Breast epithelium (tissue), 4 donors: ENCODE results near the gene DNAJC3. TPM values are rescaled to one million over a fixed set of nuclear protein-coding genes. Genes with fewer than 3 reads are reported as not detected.
"Not testable (repeated sequence)": the region's sequence is repeated elsewhere in the genome, so short reads cannot be mapped to it uniquely, and the experiment has no call there.

ENCODE experiments used
- DNase-seq, 2 donors: peaks; one replicate each; pipeline ENCODE4 v3.0.0-alpha.2; 2019; ENCODE audit warnings: low spot score in 2 of 2
- H3K27ac ChIP-seq, 2 donors: fragments of 200-600 bp; sonication (generic) in 1 of 2; one replicate each; pipeline ENCODE4 v1.5.1; 2016 to 2019; ENCODE audit warnings: mild to moderate bottlenecking in 1 of 2
- H3K27me3 ChIP-seq, 2 donors: fragments of 200-600 bp; sonication (generic) in 1 of 2; one replicate each; pipeline versions ENCODE4 v1.5.1 to v1.6.0; 2017 to 2019; ENCODE audit warnings: control low read depth in 1 of 2, mild to moderate bottlenecking in 1 of 2
- H3K36me3 ChIP-seq: fragments of 200-600 bp; one replicate; pipeline ENCODE4 v1.5.1; 2019
- H3K4me1 ChIP-seq, 2 donors: fragments of 200-600 bp; sonication (generic); one replicate each; pipeline ENCODE4 v1.5.1; 2016 to 2019; ENCODE audit warnings: control low read depth in 1 of 2
- H3K4me3 ChIP-seq, 3 donors: fragments of 200-600 bp; sonication (generic); 1 replicate in 2 of 3; 2 replicates in 1 of 3; pipeline ENCODE4 v1.5.1; 2016 to 2019; ENCODE audit warnings: mild to moderate bottlenecking in 3 of 3, moderate library complexity in 2 of 3
- H3K9me3 ChIP-seq, 2 donors: fragments of 200-600 bp; sonication (generic) in 1 of 2; one replicate each; pipeline ENCODE4 v1.5.1; 2016 to 2019; ENCODE audit warnings: control low read depth in 1 of 2
- POLR2A ChIP-seq: fragments of 450-650 bp; IDR thresholded peaks from one replicate; pipeline ENCODE4 v1.6.1; 2016; ENCODE audit warnings: antibody characterized with exemption, mild to moderate bottlenecking, moderate library complexity
- POLR2AphosphoS5 ChIP-seq, 3 donors: sonication (generic); formaldehyde crosslinking; IDR thresholded peaks; one replicate each; pipeline ENCODE4 v1.6.1; 2017; ENCODE audit warnings: antibody characterized with exemption in 3 of 3
- intact Hi-C: fragments of 100-400 bp; cut with DNase I; formaldehyde crosslinking; loops from one replicate; pipeline ENCODE4 v1.15.1; 2023; ENCODE audit warnings: low total_unique reads
- total RNA-seq, 3 donors: library from RNA; depleted of rRNA; stranded (reverse); fragments of >200 nt; gene quantifications; one replicate each; pipeline ENCODE4 v1.1.0, GENCODE V29; 2016
- TF ChIP-seq, protein P1 (sequence below), 3 donors: fragments of 450-650 bp; IDR thresholded peaks; one replicate each; pipeline ENCODE4 v1.5.1; 2016 to 2017; ENCODE audit warnings: antibody characterized with exemption in 3 of 3, mild to moderate bottlenecking in 3 of 3, moderate library complexity in 3 of 3

DNAJC3 gene
- total RNA-seq, 3 donors from 2014 or later: 44.3 to 62.3 (median 60.3) TPM

DNA sequence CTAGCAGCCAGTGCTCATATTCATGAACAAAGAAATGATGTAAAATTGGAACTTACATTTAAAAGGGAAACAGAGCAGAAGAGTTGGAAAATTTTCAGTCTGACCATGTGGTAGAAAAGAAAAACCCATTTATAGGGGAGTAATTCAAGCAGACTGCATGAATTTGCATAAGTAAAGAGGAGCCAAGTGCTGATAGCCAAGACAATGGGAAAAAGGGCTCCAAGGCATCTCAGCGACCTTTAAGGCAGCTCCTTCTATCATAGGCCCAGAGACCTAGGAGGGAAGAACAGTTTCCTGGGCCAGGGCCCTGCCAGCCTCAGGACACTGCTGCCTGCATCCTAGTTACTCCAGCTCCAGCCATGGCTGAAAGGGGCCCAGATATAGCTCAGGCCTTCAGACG is 7.5 kb downstream of the DNAJC3 start:
- H3K27ac ChIP-seq: no peak overlapping the region
- no peak overlapping the region for H3K4me3 ChIP-seq
- DNase-seq: no peak
- H3K9me3 ChIP-seq: no peaks in the 10 kb centered on the region
- peaks cover 0 to 8% of the 10 kb centered on the region in 2 donors for H3K4me1 ChIP-seq
- no peaks in the 10 kb centered on the region for H3K27me3 ChIP-seq
- TF ChIP-seq, protein P1, sequence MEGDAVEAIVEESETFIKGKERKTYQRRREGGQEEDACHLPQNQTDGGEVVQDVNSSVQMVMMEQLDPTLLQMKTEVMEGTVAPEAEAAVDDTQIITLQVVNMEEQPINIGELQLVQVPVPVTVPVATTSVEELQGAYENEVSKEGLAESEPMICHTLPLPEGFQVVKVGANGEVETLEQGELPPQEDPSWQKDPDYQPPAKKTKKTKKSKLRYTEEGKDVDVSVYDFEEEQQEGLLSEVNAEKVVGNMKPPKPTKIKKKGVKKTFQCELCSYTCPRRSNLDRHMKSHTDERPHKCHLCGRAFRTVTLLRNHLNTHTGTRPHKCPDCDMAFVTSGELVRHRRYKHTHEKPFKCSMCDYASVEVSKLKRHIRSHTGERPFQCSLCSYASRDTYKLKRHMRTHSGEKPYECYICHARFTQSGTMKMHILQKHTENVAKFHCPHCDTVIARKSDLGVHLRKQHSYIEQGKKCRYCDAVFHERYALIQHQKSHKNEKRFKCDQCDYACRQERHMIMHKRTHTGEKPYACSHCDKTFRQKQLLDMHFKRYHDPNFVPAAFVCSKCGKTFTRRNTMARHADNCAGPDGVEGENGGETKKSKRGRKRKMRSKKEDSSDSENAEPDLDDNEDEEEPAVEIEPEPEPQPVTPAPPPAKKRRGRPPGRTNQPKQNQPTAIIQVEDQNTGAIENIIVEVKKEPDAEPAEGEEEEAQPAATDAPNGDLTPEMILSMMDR (IDR thresholded peaks at IDR 0.05): no peak
- no peak for TF ChIP-seq POLR2A
- TF ChIP-seq POLR2AphosphoS5 (IDR thresholded peaks at IDR 0.05): no peak
- no peaks in the 10 kb centered on the region for H3K36me3 ChIP-seq
- intact Hi-C loops: no loop called here

DNA sequence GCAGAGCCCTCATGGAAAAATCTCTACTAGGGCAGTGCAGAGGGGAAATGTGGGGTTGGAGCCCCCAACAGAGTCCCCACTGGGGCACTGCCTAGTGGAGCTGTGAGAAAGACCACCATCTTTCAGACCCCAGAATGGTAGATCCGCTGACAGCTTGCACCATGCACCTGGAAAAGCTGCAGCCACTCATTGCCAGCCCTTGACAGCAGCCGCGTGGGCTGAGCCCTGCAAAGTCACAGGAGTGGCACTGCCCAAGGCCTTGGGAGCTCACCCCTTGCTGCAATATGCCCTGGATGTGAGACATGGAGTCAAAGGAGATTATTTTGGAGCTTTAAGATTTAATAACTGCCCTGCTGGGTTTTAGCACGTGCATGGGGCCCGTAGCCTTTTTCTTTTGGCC is 8.0 kb downstream of the DNAJC3 start:
- intact Hi-C loops, H3K27me3 ChIP-seq, H3K36me3 ChIP-seq, DNase-seq, H3K4me3 ChIP-seq, H3K9me3 ChIP-seq, H3K27ac ChIP-seq, H3K4me1 ChIP-seq: not testable (repeated sequence)

DNA sequence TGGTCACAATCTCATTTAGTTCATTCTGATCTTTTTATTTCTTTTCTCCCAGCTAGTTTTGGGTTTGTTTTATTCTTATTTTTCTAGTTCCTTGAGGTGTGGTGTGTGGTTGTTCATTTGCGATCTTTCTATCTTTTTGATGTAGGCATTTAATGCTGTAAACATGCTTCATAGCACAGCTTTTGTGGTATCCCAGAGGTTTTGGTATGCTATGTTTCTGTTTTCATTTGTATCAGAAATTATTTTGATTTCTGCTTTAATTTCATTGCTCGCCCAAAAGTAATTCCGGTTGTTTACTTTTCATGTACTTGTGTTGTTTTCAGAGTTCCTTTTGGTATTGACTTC is 12.6 kb downstream of the DNAJC3 start:
- no peaks in the 10 kb centered on the region for H3K36me3 ChIP-seq
- H3K4me1 ChIP-seq: no peaks in the 10 kb centered on the region
- H3K9me3 ChIP-seq: no peaks in the 10 kb centered on the region
- DNase-seq: no peak
- intact Hi-C loops: no loop called here
- no peak overlapping the region for H3K27ac ChIP-seq
- TF ChIP-seq POLR2AphosphoS5 (IDR thresholded peaks at IDR 0.05) (no peak), POLR2A (no peak)
- TF ChIP-seq, protein P1 (IDR thresholded peaks at IDR 0.05): no peak
- H3K4me3 ChIP-seq: no peak overlapping the region
- no peaks in the 10 kb centered on the region for H3K27me3 ChIP-seq

DNA sequence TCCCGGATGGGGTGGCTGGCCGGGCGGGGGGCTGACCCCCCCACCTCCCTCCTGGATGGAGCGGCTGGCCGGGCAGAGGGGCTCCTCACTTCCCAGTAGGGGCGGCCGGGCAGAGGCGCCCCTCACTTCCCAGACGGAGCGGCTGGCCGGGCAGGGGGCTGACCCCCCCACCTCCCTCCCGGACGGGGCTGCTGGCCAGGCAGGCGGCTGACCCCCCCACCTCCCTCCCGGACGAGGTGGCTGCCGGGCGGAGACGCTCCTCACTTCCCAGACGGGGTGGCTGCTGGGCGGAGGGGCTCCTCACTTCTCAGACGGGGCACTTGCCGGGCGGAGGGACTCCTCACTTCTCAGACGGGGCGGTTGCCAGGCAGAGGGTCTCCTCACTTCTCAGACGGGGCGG is 14.0 kb downstream of the DNAJC3 start:
- H3K4me3 ChIP-seq, H3K4me1 ChIP-seq, H3K9me3 ChIP-seq, intact Hi-C loops, H3K36me3 ChIP-seq, H3K27me3 ChIP-seq, H3K27ac ChIP-seq, DNase-seq: not testable (repeated sequence)

DNA sequence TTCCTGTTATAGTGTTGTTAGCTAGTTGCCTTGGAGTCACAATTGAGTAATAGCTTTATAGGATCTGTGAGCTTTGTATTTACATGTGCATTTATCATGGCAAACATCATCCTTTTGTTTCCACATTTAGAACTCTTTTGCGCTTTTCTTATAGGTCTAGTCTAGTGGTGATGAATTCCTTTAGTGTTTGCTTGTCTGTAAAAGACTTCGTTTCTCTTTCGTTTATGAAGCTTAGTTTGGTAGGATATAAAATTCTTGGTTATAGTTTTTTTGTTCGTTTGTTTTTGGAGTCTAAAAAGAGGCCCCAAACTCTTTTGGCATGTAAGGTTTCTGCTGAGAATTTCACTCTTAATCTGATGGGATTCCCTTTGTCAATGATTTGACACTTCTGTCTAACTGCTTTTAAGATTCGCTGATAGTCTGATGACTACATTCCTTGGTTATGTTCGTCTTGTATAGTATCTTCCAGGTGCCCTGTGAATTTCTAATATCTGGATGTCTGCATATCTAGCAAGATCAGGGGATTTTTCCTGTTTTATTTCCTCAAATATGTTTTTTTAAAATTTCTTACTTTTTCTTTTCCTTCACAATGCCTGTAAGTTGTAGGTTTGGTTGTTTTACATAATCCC is 20.2 kb downstream of the DNAJC3 start:
- no peak for DNase-seq
- TF ChIP-seq, protein P1 (IDR thresholded peaks at IDR 0.05): no peak
- TF ChIP-seq POLR2A: no peak
- TF ChIP-seq POLR2AphosphoS5 (IDR thresholded peaks at IDR 0.05): no peak
- H3K27ac ChIP-seq: no peak overlapping the region
- intact Hi-C loops: no loop called here
- no peaks in the 10 kb centered on the region for H3K27me3 ChIP-seq
- H3K36me3 ChIP-seq: no peaks in the 10 kb centered on the region
- peaks cover 0 to 4% of the 10 kb centered on the region in 2 donors for H3K9me3 ChIP-seq
- H3K4me3 ChIP-seq: no peak overlapping the region
- no peaks in the 10 kb centered on the region for H3K4me1 ChIP-seq

DNA sequence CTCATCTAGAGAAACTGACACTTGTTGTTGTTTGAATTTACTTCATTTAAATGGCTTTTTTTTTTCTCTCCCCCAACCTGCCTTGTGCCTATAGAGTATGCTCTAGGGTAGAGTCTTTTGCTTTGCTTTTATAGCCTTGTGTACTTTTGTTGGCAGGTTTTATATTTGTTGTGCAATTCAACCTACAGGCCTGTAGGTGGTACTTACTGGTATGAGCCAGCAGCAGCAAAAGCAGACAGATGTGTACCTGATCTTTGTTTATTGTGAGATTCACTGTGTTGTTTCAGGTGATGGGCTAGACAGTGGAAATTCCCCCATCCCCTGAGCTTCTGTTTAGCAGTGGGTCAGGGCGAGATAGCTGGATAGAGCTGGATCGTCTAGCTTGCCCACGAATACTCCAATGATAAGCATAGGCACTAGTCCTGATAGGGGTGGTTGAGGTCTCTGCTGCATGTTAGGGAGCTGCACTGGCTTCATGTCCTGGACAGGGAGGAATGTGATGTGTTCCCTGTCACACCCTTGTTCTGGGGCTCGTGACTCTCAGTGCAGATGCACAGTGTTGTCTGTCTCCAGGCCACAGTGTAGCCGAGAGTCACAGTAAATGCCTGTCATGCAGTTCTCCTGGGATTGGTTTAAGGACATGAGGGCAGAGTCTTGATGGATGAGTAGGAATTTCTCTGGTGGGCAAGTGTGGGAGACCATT is 21.3 kb downstream of the DNAJC3 start:
- no peak for DNase-seq
- no peak overlapping the region for H3K4me3 ChIP-seq
- intact Hi-C loops: no loop called here
- no peaks in the 10 kb centered on the region for H3K36me3 ChIP-seq
- H3K9me3 ChIP-seq: peaks cover 0 to 4% of the 10 kb centered on the region in 2 donors
- no peaks in the 10 kb centered on the region for H3K4me1 ChIP-seq
- TF ChIP-seq POLR2A (no peak), POLR2AphosphoS5 (IDR thresholded peaks at IDR 0.05) (no peak)
- TF ChIP-seq, protein P1 (IDR thresholded peaks at IDR 0.05): no peak
- H3K27me3 ChIP-seq: no peaks in the 10 kb centered on the region
- no peak overlapping the region for H3K27ac ChIP-seq
